GM12878 (cell line): Measurements from ENCODE around the gene ETV7. TPM values are rescaled to one million over a fixed set of nuclear protein-coding genes. Genes with fewer than 3 reads are reported as not detected.

Experiments
- ASH2L ChIP-seq: fragments of 300-600, 200-600 bp; sonication (generic); IDR thresholded peaks from 2 replicates; pipeline ENCODE4 v1.6.1; 2017; ENCODE audit warnings: low read depth, mild to moderate bottlenecking, borderline replicate concordance
- ATF7 ChIP-seq: fragments of 450-650 bp; IDR thresholded peaks from 2 replicates; pipeline ENCODE4 v1.6.1; 2016; ENCODE audit warnings: low read depth, mild to moderate bottlenecking
- E2F4 ChIP-seq: IDR thresholded peaks from 2 replicates; pipeline ENCODE4 v1.6.1; 2012; ENCODE audit warnings: low read depth, low read length, improper control_type of control experiment
- E2F8 ChIP-seq: fragments of 450-650 bp; IDR thresholded peaks from 2 replicates; pipeline ENCODE4 v1.6.1; 2018; ENCODE audit warnings: mild to moderate bottlenecking, low read depth, moderate library complexity; ENCODE audit not compliant: partially characterized antibody
- EED ChIP-seq: sonication (generic); IDR thresholded peaks from 2 replicates; pipeline ENCODE4 v1.6.1; 2016; ENCODE audit warnings: antibody characterized with exemption, low read depth
- NR2C1 ChIP-seq: fragments of 450-650 bp; IDR thresholded peaks from 2 replicates; pipeline ENCODE4 v1.6.1; 2017; ENCODE audit warnings: antibody characterized with exemption, mild to moderate bottlenecking, moderate library complexity
- RFX5 ChIP-seq: IDR thresholded peaks from 2 replicates; pipeline ENCODE4 v1.6.1; 2011; ENCODE audit warnings: low read depth, low read length, improper control_type of control experiment
- SIX5 ChIP-seq: IDR thresholded peaks from 2 replicates; pipeline ENCODE4 v1.6.1; 2011; ENCODE audit warnings: mild to moderate bottlenecking, low read depth, low read length, moderate library complexity; ENCODE audit not compliant: severe bottlenecking
- TCF12 ChIP-seq: IDR thresholded peaks from 2 replicates; pipeline ENCODE4 v1.6.1; 2011; ENCODE audit warnings: low read depth, mild to moderate bottlenecking, low read length
- ZNF217 ChIP-seq: fragments of 450-650 bp; IDR thresholded peaks from 2 replicates; pipeline ENCODE4 v1.6.1; 2017; ENCODE audit warnings: antibody characterized with exemption, mild to moderate bottlenecking
- polyA plus RNA-seq, 11 experiments: library from polyadenylated mRNA; depleted of rRNA in 4 of 11; unstranded in 6 of 11; stranded (reverse) in 5 of 11; fragments of >200 nt; fragmentation: Nextera tagmentation in 4 of 11; fragmentation: Illumina TruSeq in 1 of 11; extraction: Ambion mirVana in 4 of 11; extraction: Trizol in 1 of 11; gene quantifications; 1 replicate in 1 of 11; 2 replicates in 10 of 11; pipeline versions ENCODE4 v1.2.1 to v1.2.3, GENCODE V29; 2011 to 2016; ENCODE audit warnings: inconsistent platforms in 2 of 11, missing spikeins in 2 of 11, low read depth in 1 of 11
- total RNA-seq, 4 experiments: library from RNA; depleted of rRNA in 3 of 4; stranded (reverse); fragments of >200 nt in 3 of 4; fragmentation: Illumina TruSeq in 1 of 4; extraction: Trizol in 1 of 4; gene quantifications; 2 replicates each; pipeline versions ENCODE4 v1.2.1 to v1.2.3, GENCODE V29; 2013 to 2021
- TF ChIP-seq, protein P1 (sequence below): IDR thresholded peaks from 2 replicates; pipeline ENCODE4 v1.6.1; 2011; ENCODE audit warnings: borderline replicate concordance, low read depth, mild to moderate bottlenecking, moderate library complexity, mixed read lengths, low read length; ENCODE audit not compliant: insufficient read depth; ENCODE audit errors: extremely low read length
- TF ChIP-seq, protein P2 (sequence below): fragments of 450-650 bp; IDR thresholded peaks from 2 replicates; pipeline ENCODE4 v1.6.1; 2018; ENCODE audit warnings: borderline replicate concordance, mild to moderate bottlenecking; ENCODE audit not compliant: partially characterized antibody
- TF ChIP-seq, protein P3 (sequence below): fragments of 450-650 bp; IDR thresholded peaks from 2 replicates; pipeline ENCODE4 v1.6.1; 2017; ENCODE audit warnings: mild to moderate bottlenecking, moderate library complexity
- TF ChIP-seq, protein P4 (sequence below): fragments of 450-650 bp; IDR thresholded peaks from 2 replicates; pipeline ENCODE4 v1.6.1; 2017; ENCODE audit warnings: borderline replicate concordance

ETV7 gene
- total and polyA plus RNA-seq, 10 of the 15 experiments (the other 5 are each of a cell fraction or from before 2014, with no cell fraction given), result 0.04 to 1.8 (median 1.3) TPM

- TF ChIP-seq ASH2L (no peak), E2F4 (no peak), RFX5 (no peak), ZNF217 (no peak), NR2C1 (no peak), SIX5 (no peak), ATF7 (0 out of 2 replicates have a peak, but pooled peaks have one; percentile 40), EED (peak; percentile 89), TCF12 (no peak), E2F8 (no peak)
- TF ChIP-seq, protein P1, sequence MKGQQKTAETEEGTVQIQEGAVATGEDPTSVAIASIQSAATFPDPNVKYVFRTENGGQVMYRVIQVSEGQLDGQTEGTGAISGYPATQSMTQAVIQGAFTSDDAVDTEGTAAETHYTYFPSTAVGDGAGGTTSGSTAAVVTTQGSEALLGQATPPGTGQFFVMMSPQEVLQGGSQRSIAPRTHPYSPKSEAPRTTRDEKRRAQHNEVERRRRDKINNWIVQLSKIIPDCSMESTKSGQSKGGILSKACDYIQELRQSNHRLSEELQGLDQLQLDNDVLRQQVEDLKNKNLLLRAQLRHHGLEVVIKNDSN, result no peak
- TF ChIP-seq, protein P2, sequence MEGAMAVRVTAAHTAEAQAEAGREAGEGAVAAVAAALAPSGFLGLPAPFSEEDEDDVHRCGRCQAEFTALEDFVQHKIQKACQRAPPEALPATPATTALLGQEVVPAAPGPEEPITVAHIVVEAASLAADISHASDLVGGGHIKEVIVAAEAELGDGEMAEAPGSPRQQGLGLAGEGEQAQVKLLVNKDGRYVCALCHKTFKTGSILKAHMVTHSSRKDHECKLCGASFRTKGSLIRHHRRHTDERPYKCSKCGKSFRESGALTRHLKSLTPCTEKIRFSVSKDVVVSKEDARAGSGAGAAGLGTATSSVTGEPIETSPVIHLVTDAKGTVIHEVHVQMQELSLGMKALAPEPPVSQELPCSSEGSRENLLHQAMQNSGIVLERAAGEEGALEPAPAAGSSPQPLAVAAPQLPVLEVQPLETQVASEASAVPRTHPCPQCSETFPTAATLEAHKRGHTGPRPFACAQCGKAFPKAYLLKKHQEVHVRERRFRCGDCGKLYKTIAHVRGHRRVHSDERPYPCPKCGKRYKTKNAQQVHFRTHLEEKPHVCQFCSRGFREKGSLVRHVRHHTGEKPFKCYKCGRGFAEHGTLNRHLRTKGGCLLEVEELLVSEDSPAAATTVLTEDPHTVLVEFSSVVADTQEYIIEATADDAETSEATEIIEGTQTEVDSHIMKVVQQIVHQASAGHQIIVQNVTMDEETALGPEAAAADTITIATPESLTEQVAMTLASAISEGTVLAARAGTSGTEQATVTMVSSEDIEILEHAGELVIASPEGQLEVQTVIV, result no peak
- TF ChIP-seq, protein P3, sequence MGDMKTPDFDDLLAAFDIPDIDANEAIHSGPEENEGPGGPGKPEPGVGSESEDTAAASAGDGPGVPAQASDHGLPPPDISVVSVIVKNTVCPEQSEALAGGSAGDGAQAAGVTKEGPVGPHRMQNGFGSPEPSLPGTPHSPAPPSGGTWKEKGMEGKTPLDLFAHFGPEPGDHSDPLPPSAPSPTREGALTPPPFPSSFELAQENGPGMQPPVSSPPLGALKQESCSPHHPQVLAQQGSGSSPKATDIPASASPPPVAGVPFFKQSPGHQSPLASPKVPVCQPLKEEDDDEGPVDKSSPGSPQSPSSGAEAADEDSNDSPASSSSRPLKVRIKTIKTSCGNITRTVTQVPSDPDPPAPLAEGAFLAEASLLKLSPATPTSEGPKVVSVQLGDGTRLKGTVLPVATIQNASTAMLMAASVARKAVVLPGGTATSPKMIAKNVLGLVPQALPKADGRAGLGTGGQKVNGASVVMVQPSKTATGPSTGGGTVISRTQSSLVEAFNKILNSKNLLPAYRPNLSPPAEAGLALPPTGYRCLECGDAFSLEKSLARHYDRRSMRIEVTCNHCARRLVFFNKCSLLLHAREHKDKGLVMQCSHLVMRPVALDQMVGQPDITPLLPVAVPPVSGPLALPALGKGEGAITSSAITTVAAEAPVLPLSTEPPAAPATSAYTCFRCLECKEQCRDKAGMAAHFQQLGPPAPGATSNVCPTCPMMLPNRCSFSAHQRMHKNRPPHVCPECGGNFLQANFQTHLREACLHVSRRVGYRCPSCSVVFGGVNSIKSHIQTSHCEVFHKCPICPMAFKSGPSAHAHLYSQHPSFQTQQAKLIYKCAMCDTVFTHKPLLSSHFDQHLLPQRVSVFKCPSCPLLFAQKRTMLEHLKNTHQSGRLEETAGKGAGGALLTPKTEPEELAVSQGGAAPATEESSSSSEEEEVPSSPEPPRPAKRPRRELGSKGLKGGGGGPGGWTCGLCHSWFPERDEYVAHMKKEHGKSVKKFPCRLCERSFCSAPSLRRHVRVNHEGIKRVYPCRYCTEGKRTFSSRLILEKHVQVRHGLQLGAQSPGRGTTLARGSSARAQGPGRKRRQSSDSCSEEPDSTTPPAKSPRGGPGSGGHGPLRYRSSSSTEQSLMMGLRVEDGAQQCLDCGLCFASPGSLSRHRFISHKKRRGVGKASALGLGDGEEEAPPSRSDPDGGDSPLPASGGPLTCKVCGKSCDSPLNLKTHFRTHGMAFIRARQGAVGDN, result no peak
- TF ChIP-seq, protein P4, sequence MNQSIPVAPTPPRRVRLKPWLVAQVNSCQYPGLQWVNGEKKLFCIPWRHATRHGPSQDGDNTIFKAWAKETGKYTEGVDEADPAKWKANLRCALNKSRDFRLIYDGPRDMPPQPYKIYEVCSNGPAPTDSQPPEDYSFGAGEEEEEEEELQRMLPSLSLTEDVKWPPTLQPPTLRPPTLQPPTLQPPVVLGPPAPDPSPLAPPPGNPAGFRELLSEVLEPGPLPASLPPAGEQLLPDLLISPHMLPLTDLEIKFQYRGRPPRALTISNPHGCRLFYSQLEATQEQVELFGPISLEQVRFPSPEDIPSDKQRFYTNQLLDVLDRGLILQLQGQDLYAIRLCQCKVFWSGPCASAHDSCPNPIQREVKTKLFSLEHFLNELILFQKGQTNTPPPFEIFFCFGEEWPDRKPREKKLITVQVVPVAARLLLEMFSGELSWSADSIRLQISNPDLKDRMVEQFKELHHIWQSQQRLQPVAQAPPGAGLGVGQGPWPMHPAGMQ, result no peak
These were observed 31.6 kb downstream of the ETV7 start (continued) for GRCh38 chr6:36355819-36356218.
